Upper lobe of left lung (tissue), 6 donors: ENCODE measurements around the gene PRKAR2B. TPM values are rescaled to one million over a fixed set of nuclear protein-coding genes. Genes with fewer than 3 reads are reported as not detected.
A peak's percentile ranks its signal among the peaks of the same experiment; 100 is the strongest.
"Not testable (repeated sequence)": the region's sequence is repeated elsewhere in the genome, so short reads cannot be mapped to it uniquely, and the experiment has no call there.

Experiments
- ATAC-seq, 2 donors: fragments of 200-7000 bp; cut with Tn5 transposase; one replicate each; pipeline ENCODE4 v1.9.1; 2022; ENCODE audit warnings: mild to moderate bottlenecking in 2 of 2, moderate library complexity in 2 of 2; ENCODE audit not compliant: low FRiP score in 2 of 2
- DNase-seq, 2 donors: peaks; one replicate each; pipeline ENCODE4 v3.0.0-alpha.2; 2019 to 2020
- H3K27ac ChIP-seq, 4 donors: fragments of 200-600 bp; sonication (generic); one replicate each; pipeline ENCODE4 v1.5.1; 2016 to 2019
- H3K27me3 ChIP-seq, 4 donors: fragments of 200-600 bp; sonication (generic); one replicate each; pipeline ENCODE4 v1.5.1; 2017 to 2019
- H3K36me3 ChIP-seq, 4 donors: fragments of 200-600 bp; sonication (generic); one replicate each; pipeline ENCODE4 v1.5.1; 2016 to 2019
- H3K4me1 ChIP-seq, 4 donors: fragments of 200-600 bp; sonication (generic); one replicate each; pipeline ENCODE4 v1.5.1; 2018 to 2019
- H3K4me3 ChIP-seq, 4 donors: fragments of 200-600 bp; sonication (generic); one replicate each; pipeline ENCODE4 v1.5.1; 2017 to 2019; ENCODE audit warnings: mild to moderate bottlenecking in 2 of 4, moderate library complexity in 1 of 4
- H3K9me3 ChIP-seq, 4 donors: fragments of 200-600 bp; sonication (generic); one replicate each; pipeline ENCODE4 v1.5.1; 2018 to 2019
- CTCF ChIP-seq, 6 experiments: fragments of 450-650 bp in 4 of 6; fragments of 200-600 bp in 2 of 6; sonication (generic) in 2 of 6; IDR thresholded peaks; one replicate each; pipeline ENCODE4 v1.5.1; 2016 to 2019; ENCODE audit warnings: antibody characterized with exemption in 6 of 6
- EP300 ChIP-seq, 4 donors: sonication (generic); formaldehyde crosslinking; IDR thresholded peaks; one replicate each; pipeline ENCODE4 v1.5.1; 2017; ENCODE audit warnings: antibody characterized with exemption in 4 of 4, control low read depth in 2 of 4
- POLR2A ChIP-seq, 4 donors: fragments of 450-650 bp; IDR thresholded peaks; one replicate each; pipeline ENCODE4 v1.5.1; 2016 to 2017; ENCODE audit warnings: antibody characterized with exemption in 4 of 4, mild to moderate bottlenecking in 2 of 4
- POLR2AphosphoS5 ChIP-seq, 2 donors: sonication (generic); formaldehyde crosslinking; IDR thresholded peaks; one replicate each; pipeline ENCODE4 v1.5.1; 2017; ENCODE audit warnings: antibody characterized with exemption in 2 of 2
- WGBS, 2 donors: methylation state at CpG; one replicate each; pipeline ENCODE4 v1.1.5; 2017 to 2018; 5-methylcytosine and 5-hydroxymethylcytosine counted together
- total RNA-seq, 6 donors: library from RNA; depleted of rRNA in 4 of 6; stranded (reverse); fragments of >200 nt in 4 of 6; gene quantifications; one replicate each; pipeline versions ENCODE4 v1.1.0 to v1.2.1, GENCODE V29; 2016 to 2021
- donor health status: DM: no; HTN: no; CAD: no; lungs with moderate emphysema.
- donor health status: DM: no; HTN: yes; CAD: no; lungs with severe emphysema.

PRKAR2B gene
- total RNA-seq, 6 donors from 2014 or later = 6.5 to 24.1 (median 9.8) TPM

GRCh38 chr7:107128748-107129147 is 84.2 kb downstream of the PRKAR2B start:
- Histone ChIP-seq H3K36me3 (no peaks in the 10 kb centered on the region), H3K4me3 (no peak overlapping the region), H3K4me1 (no peaks in the 10 kb centered on the region), H3K9me3 (no peaks in the 10 kb centered on the region), H3K27me3 (no peaks in the 10 kb centered on the region), H3K27ac (no peak overlapping the region)
- 92 to 95% methylated on average over 3 of the region's 3 CpGs for WGBS, 2 donors
- TF ChIP-seq POLR2AphosphoS5 (IDR thresholded peaks at IDR 0.05) (no peak), EP300 (IDR thresholded peaks at IDR 0.05) (no peak), CTCF (IDR thresholded peaks at IDR 0.05) (no peak), POLR2A (IDR thresholded peaks at IDR 0.05) (no peak)
- DNase-seq (no peak), ATAC-seq (no peak)

GRCh38 chr7:107130487-107131220 is 86.1 kb downstream of the PRKAR2B start:
- H3K4me3 ChIP-seq = no peak overlapping the region
- H3K9me3 ChIP-seq = no peaks in the 10 kb centered on the region
- peak in 1 of 2 donors; percentile 51 for ATAC-seq
- no peaks in the 10 kb centered on the region for H3K27me3 ChIP-seq
- H3K27ac ChIP-seq = no peak overlapping the region
- no peaks in the 10 kb centered on the region for H3K36me3 ChIP-seq
- TF ChIP-seq CTCF (IDR thresholded peaks at IDR 0.05) (peak in 1 of 6 experiments; percentile 7), EP300 (IDR thresholded peaks at IDR 0.05) (no peak), POLR2A (IDR thresholded peaks at IDR 0.05) (no peak), POLR2AphosphoS5 (IDR thresholded peaks at IDR 0.05) (no peak)
- no peaks in the 10 kb centered on the region for H3K4me1 ChIP-seq
- DNase-seq = no peak
- WGBS, 2 donors = 68 to 75% methylated on average over 6 of the region's 6 CpGs

- 95 to 100% methylated on average over 2 of the region's 2 CpGs for WGBS, 2 donors
- no peak for ATAC-seq
- Histone ChIP-seq H3K4me3 (no peak overlapping the region), H3K27me3 (no peaks in the 10 kb centered on the region), H3K36me3 (no peaks in the 10 kb centered on the region), H3K27ac (no peak overlapping the region), H3K4me1 (no peaks in the 10 kb centered on the region), H3K9me3 (no peaks in the 10 kb centered on the region)
- DNase-seq = no peak
- no peak for TF ChIP-seq CTCF (IDR thresholded peaks at IDR 0.05)
- no peak for TF ChIP-seq POLR2AphosphoS5 (IDR thresholded peaks at IDR 0.05)
- no peak for TF ChIP-seq POLR2A (IDR thresholded peaks at IDR 0.05)
- no peak for TF ChIP-seq EP300 (IDR thresholded peaks at IDR 0.05)
Observed at GRCh38 chr7:107133396-107133795, 88.9 kb downstream of the PRKAR2B start.

GRCh38 chr7:107138696-107139420 is 94.4 kb downstream of the PRKAR2B start:
- Histone ChIP-seq H3K4me3 (no peak overlapping the region), H3K9me3 (no peaks in the 10 kb centered on the region), H3K36me3 (no peaks in the 10 kb centered on the region), H3K27ac (no peak overlapping the region), H3K27me3 (no peaks in the 10 kb centered on the region), H3K4me1 (no peaks in the 10 kb centered on the region)
- WGBS, 2 donors = 95 to 96% methylated on average over 6 to 7 of the region's 7 CpGs
- ATAC-seq (no peak), DNase-seq (no peak)
- no peak for TF ChIP-seq POLR2AphosphoS5 (IDR thresholded peaks at IDR 0.05)
- TF ChIP-seq POLR2A (IDR thresholded peaks at IDR 0.05) = no peak
- TF ChIP-seq EP300 (IDR thresholded peaks at IDR 0.05) = no peak
- TF ChIP-seq CTCF (IDR thresholded peaks at IDR 0.05) = no peak

GRCh38 chr7:107143875-107144274 is 99.4 kb downstream of the PRKAR2B start:
- H3K9me3 ChIP-seq, H3K36me3 ChIP-seq, ATAC-seq, H3K4me1 ChIP-seq, H3K27me3 ChIP-seq, DNase-seq, H3K4me3 ChIP-seq, H3K27ac ChIP-seq: not testable (repeated sequence)
- 83 to 85% methylated on average over 5 of the region's 5 CpGs for WGBS, 2 donors
